GM18909 (cell line): ENCODE measurements around the gene ANAPC15.
A peak's percentile ranks its signal among the peaks of the same experiment; 100 is the strongest.

ENCODE experiments used
- ATAC-seq: cut with Tn5 transposase; IDR thresholded peaks from one replicate; pipeline ENCODE4 v1.9.1; 2021; ENCODE audit warnings: mild to moderate bottlenecking; ENCODE audit not compliant: unreplicated experiment, poor library complexity

The ANAPC15 gene

GRCh38 chr11:72088076-72088808 is 24.3 kb downstream of the ANAPC15 start:
- ATAC-seq = no peak

DNA sequence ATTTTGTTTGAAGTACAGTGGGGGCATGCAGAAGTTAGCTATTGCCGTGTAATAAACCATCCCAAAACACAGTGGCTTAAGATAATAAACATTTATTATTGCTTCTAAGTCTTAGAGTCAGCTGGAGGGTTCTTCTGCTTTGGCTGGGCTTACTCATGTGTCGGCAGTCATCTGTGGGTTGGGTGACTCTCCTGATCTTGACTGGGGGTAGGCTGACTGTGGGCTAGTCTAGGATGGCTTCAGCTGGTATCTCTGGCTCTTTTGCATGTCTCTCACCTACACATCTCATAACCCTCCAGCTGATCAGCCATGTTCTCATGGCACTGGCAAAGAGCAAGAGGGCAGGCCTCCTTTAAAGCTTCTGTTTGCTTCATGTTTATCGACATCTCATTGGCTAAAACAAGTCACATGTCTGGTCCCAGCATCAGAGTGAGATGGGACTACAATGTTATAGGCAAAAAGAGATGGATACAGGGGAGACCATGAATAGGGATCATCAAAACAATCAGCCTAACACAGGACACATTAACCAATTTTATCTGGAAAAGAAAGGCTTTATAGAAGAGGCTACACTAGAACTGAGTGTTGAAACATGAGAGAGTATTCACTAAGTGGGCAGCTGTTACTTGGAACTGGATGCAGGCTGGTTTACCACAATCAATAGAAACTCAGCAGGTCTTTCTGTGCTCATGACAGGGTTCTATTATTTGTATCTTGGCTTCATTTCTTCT is 26.7 kb downstream of the ANAPC15 start:
- ATAC-seq = no peak

DNA sequence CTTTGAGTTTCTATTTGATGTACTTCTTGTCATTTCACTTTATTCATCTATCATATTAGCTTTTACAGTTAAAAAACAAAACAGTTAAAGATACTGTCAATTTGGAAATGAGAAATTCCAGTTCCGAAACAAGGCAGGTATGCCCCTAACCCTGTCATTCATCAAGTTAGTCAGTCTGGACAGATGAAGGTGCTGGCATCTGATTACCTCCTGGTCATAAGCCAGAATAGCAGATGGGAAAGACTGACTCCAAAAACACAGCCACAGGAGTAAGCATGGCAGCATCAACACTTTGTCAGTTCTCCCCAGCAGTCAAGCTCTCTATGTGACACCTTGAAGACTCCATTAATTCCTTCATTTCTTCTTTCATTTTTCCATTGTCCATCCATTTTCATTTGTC is 27.5 kb downstream of the ANAPC15 start:
- no peak for ATAC-seq

- no peak for ATAC-seq
Observed at GRCh38 chr11:72084076-72084475, 28.4 kb downstream of the ANAPC15 start.

DNA sequence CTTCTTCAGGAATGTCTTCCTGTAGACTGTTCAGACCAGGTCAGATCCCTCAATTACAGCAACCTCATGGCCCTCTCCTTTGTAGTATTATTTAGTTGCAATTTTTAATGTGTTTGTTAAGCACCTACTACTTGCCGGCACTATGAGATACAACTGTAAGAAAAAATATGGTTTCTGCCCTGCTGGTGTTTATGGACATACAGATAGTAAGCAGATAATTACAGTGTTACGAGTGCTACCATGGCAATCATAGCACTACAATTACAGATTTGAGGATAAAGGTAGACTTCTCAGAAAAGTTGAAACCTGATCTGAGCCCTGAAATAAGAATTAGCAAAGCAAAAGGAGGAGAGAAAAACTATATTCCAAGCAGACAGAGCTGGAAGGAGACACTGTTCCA is 29.1 kb downstream of the ANAPC15 start:
- no peak for ATAC-seq

DNA sequence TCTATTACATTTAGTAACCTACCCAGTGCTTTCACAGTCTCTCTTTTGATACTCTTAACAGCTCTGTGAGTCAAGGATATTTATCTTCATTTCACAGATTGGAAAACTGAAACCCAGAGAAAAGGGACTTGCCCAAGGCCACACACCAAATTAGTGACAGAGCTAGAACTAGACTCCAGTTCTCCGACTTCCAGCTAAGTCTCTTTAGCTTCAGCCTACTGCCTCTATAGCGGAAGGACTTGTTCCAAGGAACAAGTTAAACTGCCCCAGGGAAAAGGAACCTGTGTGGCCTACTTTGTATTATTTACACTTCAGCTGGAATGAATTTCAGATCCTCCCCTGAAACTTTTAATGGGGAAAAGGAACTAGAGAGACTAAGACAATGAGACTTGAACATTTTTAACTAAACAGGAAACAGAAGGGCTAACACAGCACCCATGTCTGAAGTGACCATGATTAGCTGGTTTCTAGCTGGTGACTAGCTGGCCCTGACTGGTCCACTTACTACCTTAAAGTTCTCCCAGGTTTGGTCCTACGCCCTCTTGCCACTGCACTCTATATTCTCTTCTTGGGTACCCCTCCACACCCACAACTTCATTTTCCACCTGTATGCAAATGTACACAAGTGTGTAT is 30.6 kb downstream of the ANAPC15 start:
- ATAC-seq = no peak

- no peak for ATAC-seq
Observed at GRCh38 chr11:72081184-72081644, 31.3 kb downstream of the ANAPC15 start.

- ATAC-seq = peak; percentile 92
Observed at GRCh38 chr11:72080326-72081183, 31.9 kb downstream of the ANAPC15 start, which contains the start of the genes LRRC51 and NUMA1. LRRC51 (plus strand) TSS chr11:72080850; CDS start chr11:72089084, 8,234 bp downstream. NUMA1 (minus strand) TSS chr11:72080542; CDS start chr11:72035943, 44,599 bp downstream.

GRCh38 chr11:72079819-72080325 is 32.6 kb downstream of the ANAPC15 start:
- ATAC-seq = no peak

GRCh38 chr11:72078477-72078876 is 34.0 kb downstream of the ANAPC15 start:
- ATAC-seq = no peak

DNA sequence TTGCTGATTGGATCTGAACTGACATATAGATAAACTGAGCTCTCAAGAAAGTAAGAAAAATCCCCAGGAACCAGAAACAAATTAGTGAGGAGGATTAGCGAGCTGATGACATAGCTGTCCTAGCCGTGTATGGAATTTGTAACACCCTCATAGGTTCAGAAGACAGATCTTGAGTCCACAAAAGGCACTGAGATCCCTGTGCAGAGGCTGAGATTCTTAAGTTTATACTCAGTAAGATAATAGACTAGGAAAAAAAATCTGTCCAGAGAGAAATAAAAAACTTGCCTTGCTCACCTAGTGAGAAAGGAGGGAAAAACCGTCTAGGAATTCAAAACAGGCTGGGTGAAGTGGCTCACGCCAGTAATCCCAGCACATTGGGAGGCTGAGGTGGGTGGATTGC is 36.7 kb downstream of the ANAPC15 start:
- no peak for ATAC-seq

GRCh38 chr11:72075109-72075508 is 37.4 kb downstream of the ANAPC15 start:
- ATAC-seq = no peak

DNA sequence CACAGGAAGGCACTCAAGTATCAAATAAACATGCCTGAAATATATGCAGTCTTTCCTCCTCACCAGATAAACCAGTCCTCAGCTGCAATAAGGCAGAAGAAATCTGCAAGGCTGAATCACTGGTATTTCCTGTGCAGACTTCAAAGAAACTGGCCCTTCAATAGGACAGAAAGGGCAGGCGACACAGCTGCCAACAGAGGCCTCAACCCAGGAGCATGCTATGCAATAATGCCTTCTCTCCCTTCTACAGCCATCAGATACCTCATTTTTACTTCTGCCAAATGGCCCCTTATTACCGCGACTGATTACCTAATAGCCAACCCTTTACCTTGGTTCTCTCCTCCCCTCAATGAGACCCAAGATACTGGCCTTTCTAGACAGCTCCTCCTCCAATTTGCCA is 40.1 kb downstream of the ANAPC15 start:
- no peak for ATAC-seq

- ATAC-seq = no peak
Observed at GRCh38 chr11:72070491-72070890, 42.0 kb downstream of the ANAPC15 start.

GRCh38 chr11:72069787-72070251 is 42.7 kb downstream of the ANAPC15 start:
- no peak for ATAC-seq

DNA sequence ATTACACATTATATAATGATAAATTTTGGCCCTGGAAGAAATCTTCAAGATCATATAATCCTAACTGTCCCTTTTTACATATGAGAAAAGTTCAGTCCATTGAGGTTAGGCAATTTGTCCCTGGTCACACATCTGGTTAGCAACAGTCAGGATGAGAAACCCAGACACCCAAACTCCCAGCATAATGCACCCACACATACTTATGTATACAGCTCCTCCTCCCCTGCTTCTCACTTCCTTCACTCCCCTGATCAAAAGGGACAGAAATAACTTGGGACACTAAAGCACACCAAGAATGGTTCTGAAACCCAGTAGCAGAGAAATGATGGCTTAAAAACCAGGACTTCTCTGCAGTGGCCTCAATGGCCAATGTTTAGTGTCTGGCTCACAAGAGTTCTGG is 43.3 kb downstream of the ANAPC15 start:
- no peak for ATAC-seq

DNA sequence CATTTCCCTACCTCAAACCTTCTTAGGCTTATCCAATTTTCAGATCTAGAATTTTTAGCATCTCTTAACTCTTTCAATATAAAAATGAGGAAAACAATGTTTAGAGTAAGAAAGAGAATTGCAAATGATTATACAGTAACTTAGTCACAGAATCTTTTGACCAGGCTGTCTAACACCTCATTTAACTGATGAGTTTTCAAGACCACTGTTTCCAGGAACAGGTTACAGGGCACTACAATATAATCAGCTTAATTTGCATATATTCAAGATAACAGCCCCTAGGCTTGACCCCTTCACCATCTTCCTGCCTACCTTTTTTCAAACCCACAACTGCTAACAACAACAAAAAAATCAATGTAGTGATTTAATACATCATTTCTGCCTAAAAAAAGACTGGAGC is 44.8 kb downstream of the ANAPC15 start:
- ATAC-seq = no peak

GRCh38 chr11:72067266-72067665 is 45.2 kb downstream of the ANAPC15 start:
- no peak for ATAC-seq

GRCh38 chr11:72066855-72067254 is 45.6 kb downstream of the ANAPC15 start:
- no peak for ATAC-seq
